Measurements from ENCODE around the gene FLNB.

DNA sequence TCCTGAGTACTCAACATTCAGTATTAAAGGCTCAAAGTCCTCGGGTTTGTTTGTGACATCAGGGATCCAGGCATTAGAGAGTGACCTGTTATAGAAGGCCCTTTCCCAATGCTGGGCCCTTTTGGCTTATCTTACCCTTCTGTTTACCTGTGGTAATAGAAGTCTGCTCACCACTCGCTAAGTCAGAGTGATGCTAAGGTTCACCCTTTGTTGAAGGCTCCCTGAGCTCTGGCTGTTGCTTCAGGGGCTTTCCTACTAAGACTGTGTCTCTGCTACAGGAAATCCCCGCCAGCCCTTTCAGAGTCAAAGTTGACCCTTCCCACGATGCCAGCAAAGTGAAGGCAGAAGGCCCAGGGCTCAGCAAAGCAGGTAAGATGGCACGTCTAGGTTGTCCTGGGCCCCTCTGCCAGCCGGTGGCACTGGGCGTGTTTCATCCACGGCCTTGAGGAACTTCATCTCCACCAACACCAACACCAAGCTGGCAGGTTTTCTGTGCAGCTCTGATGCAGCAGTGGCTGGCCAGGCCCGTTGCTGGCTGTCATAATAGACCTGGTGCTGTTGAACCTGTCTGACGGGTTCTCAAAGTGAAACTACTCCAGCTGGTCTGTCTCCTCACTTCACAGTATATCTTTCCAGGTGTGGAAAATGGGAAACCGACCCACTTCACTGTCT is 103.4 kb downstream of the FLNB start:
- TF ChIP-seq FOXJ3 (CRISPR knock-in tag; IDR thresholded peaks at IDR 0.05) (no peak), ZNF311 (CRISPR knock-in tag; IDR thresholded peaks at IDR 0.05) (no peak), GABPA (tag; conservative IDR thresholded peaks at IDR 0.05; ENCODE audit: low read depth) (no peak), CTCF (IDR thresholded peaks at IDR 0.05 in 2 of 3, conservative IDR thresholded peaks at IDR 0.05 in 1 of 3; ENCODE audit: insufficient read depth in 2 of 3, low read depth in 1 of 3, low read length in 3 of 3) (no peak), CHCHD3 (CRISPR knock-in tag; IDR thresholded peaks at IDR 0.05) (no peak), SETDB1 (IDR thresholded peaks at IDR 0.05; ENCODE audit: low read length) (no peak), CHD2 (IDR thresholded peaks at IDR 0.05; ENCODE audit: low read depth, low read length) (no peak), FOXM1 (IDR thresholded peaks at IDR 0.05; ENCODE audit: low read depth) (no peak), FOXM1 (CRISPR knock-in tag; IDR thresholded peaks at IDR 0.05; ENCODE audit: low read depth) (no peak), RBM39 (optimal IDR thresholded peaks at IDR 0.05; ENCODE audit: low read depth, low read length) (no peak), MAZ (CRISPR knock-in tag; conservative IDR thresholded peaks at IDR 0.05 in 1 of 2, IDR thresholded peaks at IDR 0.05 in 1 of 2) (no peak), NFIC (IDR thresholded peaks at IDR 0.05) (no peak), ARNT (IDR thresholded peaks at IDR 0.05) (no peak), PML (IDR thresholded peaks at IDR 0.05; ENCODE audit: low read length) (no peak)

Data from K562 (cell line).